EL (cell line): Measurements from ENCODE around the gene CANT1.
"Not testable (repeated sequence)": the region's sequence is repeated elsewhere in the genome, so short reads cannot be mapped to it uniquely, and the experiment has no call there.

Experiments
- DNase-seq: peaks from one replicate; pipeline ENCODE4 v3.0.0-alpha.2; 2016

Gene CANT1

DNA sequence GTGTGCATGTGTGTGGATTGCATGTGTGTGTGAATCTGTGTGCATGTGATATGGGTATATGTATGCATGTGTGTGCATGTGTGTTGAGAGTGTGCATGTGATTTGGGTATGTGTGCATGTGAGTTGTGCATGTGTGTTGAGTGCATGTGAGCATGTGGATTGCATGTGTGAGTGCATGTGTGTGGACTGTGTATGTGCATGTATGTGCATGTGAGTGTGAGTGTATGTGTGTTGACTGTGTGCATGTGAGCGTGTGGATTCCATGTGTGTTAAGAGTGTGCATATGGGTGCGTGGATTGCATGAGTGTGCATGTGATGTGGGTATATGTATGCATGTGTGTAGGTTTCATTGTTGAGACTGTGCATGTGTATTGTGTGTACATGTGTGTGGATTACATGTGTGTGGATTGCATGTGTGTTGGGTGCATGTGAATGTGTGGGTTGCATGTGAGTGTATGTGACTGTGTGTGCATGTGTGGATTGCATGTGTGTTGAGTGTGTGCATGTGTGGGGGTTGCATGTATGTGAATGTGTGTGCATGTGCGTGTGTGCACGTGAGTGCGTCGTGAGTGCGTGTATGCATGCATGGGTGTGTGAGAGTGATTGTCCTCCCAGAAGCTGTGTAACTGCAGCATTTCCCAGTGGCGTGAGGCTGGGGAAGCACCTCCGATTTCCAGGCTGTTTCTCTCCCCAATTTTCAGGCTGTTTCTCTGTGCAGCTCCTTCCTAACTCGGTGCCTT is 33.8 kb upstream of the CANT1 start:
- no peak for DNase-seq

GRCh38 chr17:79042421-79043190 is 33.0 kb upstream of the CANT1 start:
- DNase-seq: peak; percentile 57

DNA sequence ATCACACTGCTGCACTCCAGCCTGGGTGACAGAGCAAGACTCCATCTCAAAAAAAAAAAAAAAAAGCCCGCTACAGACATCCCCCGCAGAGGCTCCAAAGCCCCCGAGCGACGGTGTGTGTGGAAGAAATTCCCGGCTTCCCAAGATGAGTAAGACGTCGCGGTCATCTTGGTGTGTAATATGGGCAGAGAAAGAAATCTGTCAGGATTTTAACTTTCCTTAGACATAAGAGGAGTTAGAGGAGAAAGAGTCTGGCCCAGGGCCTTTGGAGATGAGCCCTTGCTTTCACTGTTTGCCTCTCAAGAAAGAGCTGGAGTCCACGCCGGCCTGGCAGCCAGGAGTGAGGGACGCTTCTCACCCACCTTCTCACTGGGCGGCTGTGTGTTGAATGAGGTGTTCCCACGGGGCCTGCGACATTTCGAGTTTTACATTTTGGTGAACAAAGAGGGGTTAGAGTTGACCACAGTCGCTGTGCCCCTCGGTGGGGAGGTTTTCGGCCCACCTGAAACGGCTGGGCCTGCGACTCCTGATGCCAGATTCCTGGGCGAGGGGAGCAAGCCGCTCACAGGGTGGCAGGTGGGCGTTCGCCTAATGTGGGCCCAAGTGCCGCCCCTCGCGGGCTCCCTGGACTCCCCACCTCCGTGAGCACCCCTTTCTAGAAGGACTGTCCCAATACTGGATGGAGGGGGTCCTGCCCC is 32.3 kb upstream of the CANT1 start:
- no peak for DNase-seq

- DNase-seq: no peak
Observed at GRCh38 chr17:79041041-79041570, 31.5 kb upstream of the CANT1 start.

DNA sequence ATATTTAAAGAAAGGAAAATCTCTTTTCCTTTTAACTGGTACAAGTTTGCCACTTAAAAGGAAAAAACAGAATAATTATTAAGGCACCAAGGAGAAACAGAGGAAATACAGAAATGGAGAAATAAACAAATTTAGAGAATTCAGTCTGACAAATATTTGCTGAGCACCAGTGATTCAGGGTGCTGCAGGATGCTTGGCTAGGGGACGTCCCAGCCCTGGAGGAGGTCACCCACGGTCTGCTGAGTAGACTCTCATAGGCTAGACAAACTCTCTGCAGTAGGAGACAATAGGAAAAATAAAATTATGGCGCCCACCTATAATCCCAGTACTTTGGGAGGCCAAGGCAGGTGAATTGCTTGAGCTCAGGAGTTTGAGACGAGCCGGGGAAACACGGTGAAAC is 30.3 kb upstream of the CANT1 start:
- DNase-seq: no peak

DNA sequence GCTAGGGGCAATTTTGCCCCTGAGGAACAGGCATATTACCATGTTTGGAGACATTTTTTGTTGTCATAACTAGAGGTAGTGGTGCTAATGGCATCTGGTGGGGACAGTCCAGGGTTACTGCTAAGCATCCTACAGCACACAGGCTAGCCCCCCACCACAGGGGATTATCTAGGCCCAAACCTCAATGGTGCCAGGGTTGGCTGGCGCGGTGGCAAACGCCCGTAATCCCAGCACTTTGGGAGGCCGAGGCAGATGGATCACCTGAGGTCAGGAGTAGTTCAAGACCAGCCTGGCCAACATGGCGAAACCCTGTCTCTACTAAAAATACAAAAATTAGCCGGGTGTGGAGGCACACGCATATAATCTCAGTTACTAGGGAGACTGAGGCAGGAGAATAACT is 29.6 kb upstream of the CANT1 start:
- DNase-seq: no peak

- DNase-seq: peak; percentile 91
Observed at GRCh38 chr17:79038545-79039135, 29.1 kb upstream of the CANT1 start.

- peak; percentile 91 for DNase-seq
Observed at GRCh38 chr17:79036596-79036995, 27.0 kb upstream of the CANT1 start.

DNA sequence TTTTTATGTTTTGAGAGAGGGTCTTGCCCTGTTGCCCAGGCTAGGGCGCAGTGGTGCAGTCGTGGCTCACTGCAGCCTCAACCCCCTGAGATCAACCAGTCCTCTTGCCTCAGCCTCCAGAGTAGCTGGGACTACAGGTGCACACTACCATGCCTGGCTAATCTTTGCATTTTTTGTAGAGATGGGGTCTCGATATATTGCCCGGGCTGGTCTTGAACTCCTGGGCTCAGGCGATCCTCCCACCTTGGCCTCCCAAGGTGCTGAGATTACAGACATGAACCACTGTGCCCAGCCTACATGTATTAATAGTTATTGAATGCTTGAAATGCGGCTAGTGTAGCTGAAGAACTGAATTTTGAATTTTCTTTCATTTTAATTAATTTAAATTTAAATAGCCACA is 26.6 kb upstream of the CANT1 start:
- no peak for DNase-seq

GRCh38 chr17:79035686-79036085 is 26.1 kb upstream of the CANT1 start:
- DNase-seq: no peak

GRCh38 chr17:79034931-79035485 is 25.4 kb upstream of the CANT1 start:
- no peak for DNase-seq

- no peak for DNase-seq
Observed at GRCh38 chr17:79033741-79034501, 24.4 kb upstream of the CANT1 start.

GRCh38 chr17:79033046-79033616 is 23.6 kb upstream of the CANT1 start:
- no peak for DNase-seq

GRCh38 chr17:79031996-79032875 is 22.7 kb upstream of the CANT1 start:
- no peak for DNase-seq

DNA sequence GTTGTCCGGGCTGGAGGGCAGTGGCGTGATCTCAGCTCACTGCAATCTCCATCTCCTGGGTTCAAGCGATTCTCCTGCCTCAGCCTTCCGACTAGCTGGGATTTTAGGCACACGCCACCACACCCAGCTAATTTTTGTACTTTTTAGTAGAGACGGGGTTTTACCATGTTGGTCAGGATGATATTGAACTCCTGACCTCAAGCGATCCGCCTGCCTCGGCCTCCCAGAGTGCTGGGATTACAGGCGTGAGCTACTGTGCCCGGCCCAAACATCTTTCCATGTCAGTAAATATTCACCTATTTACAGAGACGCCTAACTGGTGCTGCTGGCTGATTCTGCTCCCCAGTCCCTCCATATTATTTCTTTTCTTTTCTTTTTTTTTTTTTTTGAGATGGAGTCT is 21.1 kb upstream of the CANT1 start:
- DNase-seq: not testable (repeated sequence)

GRCh38 chr17:79029327-79030009 is 19.9 kb upstream of the CANT1 start:
- no peak for DNase-seq

GRCh38 chr17:79028496-79029326 is 19.1 kb upstream of the CANT1 start:
- DNase-seq: no peak

DNA sequence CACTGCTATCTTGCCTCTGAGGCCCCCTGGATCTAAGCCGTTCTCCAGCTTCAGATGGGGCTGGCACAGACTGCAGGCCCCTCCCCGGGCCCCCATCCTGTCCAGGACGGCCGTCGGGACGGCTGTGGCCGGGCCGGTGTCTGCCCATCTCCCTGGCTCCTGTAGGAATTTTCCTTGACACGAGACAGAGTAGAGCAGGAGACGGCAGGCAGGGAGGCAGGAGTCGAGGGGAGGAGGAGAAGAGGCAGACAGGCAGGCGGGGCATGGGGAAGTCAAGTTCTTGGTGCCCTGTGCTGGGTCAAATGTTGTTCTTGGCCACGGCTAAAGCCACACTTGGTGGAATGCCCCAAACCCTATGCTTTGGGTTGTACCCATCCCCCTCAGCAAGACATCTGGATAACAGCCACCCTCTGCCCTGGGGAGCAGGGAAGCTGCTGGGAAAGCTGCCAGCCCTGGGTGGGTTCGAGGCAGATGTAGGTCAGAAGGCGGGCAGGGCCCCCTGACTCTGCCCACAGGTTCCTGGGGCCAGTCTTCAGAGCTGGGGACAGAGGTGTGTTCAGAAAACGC is 18.4 kb upstream of the CANT1 start:
- peak; percentile 71 for DNase-seq
